ENCODE data around the gene NEDD9.

Gene NEDD9

DNA sequence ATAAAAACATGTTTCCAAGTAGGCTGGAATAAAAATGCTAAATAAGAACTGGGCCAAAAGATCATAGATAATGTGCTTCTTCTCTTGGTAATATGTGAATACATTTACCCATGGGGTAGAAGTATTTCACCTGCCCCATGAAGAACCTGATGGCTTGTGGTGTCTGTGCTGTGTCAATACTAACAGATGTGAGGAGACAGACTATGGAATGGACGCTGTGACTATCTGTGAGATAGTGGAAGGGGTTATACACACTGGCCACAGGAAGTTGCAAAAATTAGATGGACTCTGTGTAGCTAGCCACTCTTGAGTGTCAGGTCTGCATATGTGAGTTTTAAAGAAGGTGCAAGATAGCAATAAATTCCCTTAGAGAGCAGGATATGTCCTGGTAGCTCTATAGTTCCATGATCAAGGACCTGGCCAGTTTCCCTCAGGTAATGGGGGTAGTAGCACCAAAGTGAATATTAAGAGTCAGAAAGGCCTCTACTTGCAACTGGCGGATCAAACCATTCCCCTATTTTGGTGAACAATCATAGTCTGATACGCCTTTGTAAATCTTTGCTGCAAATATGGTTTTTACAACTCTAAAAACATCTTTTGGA is 48.6 kb downstream of the NEDD9 start:
- no peak overlapping the region for H3K4me3 ChIP-seq (ENCODE audit: low read depth, low read length)

- no peak overlapping the region for H3K4me3 ChIP-seq (ENCODE audit: low read depth, low read length)
Measured at GRCh38 chr6:11181478-11182136, 50.9 kb downstream of the NEDD9 start.

DNA sequence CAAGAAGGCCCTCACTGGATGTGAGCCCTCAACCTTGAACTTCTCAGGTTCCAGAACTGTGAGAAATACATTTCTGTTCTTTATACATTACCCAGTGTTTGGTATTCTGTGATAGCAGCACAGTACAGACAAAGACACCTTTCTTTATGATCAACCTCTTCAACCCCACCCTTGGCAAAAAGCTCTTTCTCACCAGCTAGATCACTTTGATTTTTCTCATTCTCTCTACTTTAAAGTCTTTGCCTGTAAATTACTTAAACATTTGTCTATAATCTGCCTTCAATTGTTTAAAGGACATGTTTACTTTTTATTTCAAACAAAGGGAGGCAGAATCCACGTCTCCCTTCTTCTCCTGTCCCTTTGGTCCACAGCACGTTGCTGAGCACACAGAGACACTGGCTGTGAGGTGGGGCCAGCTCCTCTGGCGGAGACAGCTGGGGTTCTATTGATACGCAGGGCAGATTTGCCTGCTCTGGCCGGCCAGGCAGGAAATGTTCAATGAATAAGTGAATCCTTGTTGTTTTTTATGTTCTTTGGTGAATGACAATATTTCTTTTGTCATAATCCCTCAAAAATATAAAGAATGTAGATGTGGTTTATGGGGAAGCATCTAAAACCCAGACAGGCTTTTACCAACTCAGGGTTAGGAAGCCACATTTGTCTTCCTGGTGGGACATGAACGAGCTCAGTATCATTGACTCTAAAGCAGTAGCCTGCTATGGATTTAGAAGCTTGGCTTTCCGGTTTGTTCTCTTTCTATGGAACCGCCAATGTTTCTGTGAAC is 52.9 kb downstream of the NEDD9 start:
- no peak overlapping the region for H3K4me3 ChIP-seq (ENCODE audit: low read depth, low read length)

GRCh38 chr6:11179088-11179418 is 53.4 kb downstream of the NEDD9 start:
- H3K4me3 ChIP-seq (ENCODE audit: low read depth, low read length), result no peak overlapping the region

DNA sequence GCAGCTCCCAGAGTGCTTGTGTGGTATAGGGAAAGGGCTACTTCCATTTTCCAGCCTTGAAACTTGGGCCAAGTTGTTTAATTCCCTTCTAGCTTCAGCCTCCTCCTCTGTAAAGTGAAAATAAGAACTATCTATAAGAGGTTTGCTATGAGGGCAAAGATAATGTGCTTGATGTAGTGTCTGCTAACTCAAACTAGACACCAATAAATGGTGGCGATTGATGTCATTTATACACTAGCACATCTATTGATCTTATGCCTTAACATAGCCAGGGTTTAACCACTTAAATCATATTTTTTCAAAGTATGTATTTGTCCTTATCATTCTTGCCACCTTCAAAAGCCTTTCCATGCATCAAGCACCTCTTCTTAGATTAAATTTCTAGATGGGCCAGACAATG is 55.2 kb downstream of the NEDD9 start:
- H3K4me3 ChIP-seq (ENCODE audit: low read depth, low read length), result no peak overlapping the region

DNA sequence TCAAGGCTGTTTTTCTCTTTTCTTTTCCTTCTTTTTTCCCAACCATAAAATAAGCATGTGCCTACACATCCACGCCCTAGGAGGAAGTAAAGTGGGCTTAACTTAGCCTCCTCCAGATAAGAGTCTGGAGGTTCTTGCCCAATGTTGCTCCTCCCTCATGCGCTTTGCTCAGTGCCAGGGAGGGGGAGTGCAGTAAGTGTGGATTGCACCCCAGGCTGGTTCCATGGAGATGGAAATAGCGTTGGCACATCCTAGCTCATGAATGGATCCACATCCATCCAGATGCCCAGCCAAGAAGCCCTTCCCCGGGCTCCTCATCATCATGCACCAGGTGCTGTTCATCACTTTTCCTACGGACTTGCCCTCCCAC is 58.2 kb downstream of the NEDD9 start:
- H3K4me3 ChIP-seq (ENCODE audit: low read depth, low read length), result no peak overlapping the region

- H3K4me3 ChIP-seq (ENCODE audit: low read depth, low read length), result no peak overlapping the region
Measured at GRCh38 chr6:11172501-11173327, 59.8 kb downstream of the NEDD9 start.

- H3K4me3 ChIP-seq (ENCODE audit: low read depth, low read length), result no peak overlapping the region
Measured at GRCh38 chr6:11171952-11172351, 60.5 kb downstream of the NEDD9 start.

DNA sequence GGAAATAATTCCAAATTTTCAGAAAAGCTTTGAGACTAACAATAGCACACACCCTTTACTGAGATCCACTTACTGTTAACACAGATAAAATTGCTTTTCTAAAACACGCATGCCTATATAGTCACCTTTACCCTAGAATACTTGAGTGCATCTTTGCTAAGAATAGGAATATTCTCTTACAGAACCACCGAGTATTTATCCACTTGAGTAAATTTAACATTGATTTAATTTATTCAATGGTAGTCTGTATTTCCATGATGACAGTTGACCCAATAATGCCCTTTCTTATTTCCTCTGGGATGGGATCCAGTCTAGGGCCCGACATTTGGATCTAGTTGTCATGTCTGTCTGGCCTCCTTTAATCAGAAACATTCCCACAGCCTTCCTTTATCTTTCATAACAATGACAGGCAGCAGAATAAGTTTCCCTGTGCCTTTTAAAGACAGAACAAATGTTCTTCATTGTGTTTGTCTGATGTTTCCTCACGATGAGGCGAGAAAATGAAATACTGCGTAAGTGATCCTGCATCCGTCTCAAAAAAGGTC is 64.3 kb downstream of the NEDD9 start:
- no peak overlapping the region for H3K4me3 ChIP-seq (ENCODE audit: low read depth, low read length)

DNA sequence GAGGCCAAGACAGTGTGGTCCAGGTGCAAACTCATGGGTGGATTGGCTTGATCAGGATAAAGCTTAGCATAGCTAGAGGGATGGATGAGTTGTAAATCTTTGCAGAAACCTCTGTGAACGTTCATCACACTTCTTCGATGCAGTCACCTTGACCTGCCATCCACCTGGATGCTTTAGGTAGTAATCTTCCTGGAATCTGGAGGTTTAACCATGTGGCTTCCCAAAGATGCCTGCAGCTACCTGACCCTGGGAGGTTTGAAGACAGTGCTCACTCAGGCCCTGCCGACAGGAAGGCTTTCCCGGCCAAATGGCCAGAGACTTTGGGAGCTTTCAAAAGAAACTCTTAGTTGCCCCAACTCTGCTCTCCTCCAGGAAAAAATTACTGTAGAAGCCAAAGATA is 65.5 kb downstream of the NEDD9 start:
- H3K4me3 ChIP-seq (ENCODE audit: low read depth, low read length), result no peak overlapping the region

- no peak overlapping the region for H3K4me3 ChIP-seq (ENCODE audit: low read depth, low read length)
Measured at GRCh38 chr6:11164717-11165646, 67.5 kb downstream of the NEDD9 start.

- H3K4me3 ChIP-seq (ENCODE audit: low read depth, low read length), result no peak overlapping the region
Measured at GRCh38 chr6:11163932-11164331, 68.5 kb downstream of the NEDD9 start.

GRCh38 chr6:11162262-11162661 is 70.2 kb downstream of the NEDD9 start:
- no peak overlapping the region for H3K4me3 ChIP-seq (ENCODE audit: low read depth, low read length)

- no peak overlapping the region for H3K4me3 ChIP-seq (ENCODE audit: low read depth, low read length)
Measured at GRCh38 chr6:11161031-11161956, 71.2 kb downstream of the NEDD9 start.

GRCh38 chr6:11160199-11160598 is 72.3 kb downstream of the NEDD9 start:
- no peak overlapping the region for H3K4me3 ChIP-seq (ENCODE audit: low read depth, low read length)

DNA sequence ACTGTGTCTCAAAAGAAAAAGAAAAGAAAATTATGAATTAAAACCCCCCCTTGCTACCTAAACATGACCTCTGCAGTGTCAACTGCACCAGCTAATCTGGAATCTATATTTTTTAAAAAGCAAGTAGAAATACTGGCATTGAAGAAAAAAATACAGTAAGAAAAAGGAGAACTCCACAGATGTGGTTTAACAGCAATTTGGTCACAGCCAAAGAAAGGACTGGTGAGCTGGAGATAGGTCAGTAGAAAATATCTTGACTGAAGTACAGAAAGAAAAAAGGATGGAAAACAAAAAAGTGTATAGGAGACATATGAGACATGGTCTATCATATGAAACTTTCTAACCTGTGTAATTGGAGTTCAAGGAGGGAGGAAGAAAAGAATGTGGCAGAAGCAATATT is 76.9 kb downstream of the NEDD9 start:
- no peak overlapping the region for H3K4me3 ChIP-seq (ENCODE audit: low read depth, low read length)

- no peak overlapping the region for H3K4me3 ChIP-seq (ENCODE audit: low read depth, low read length)
Measured at GRCh38 chr6:11153447-11153846, 79.0 kb downstream of the NEDD9 start.

DNA sequence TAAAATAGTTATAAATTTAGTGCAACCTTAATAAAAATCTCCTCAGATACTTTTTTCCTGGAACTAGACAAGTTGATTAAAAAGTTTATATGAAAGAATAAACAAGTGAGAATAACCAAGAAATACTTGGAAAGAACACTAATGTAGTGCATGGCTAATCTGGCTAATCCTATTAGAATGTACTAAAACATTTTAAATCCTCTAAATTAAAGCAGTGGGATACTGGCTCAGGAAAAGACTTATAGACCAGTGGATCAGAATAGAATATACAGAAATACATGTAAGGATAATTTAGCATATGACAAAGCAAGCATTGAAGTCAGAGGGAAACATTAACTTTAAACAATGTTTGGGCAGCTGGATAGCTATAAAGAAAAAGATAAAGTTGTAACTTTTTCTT is 79.9 kb downstream of the NEDD9 start:
- no peak overlapping the region for H3K4me3 ChIP-seq (ENCODE audit: low read depth, low read length)

DNA sequence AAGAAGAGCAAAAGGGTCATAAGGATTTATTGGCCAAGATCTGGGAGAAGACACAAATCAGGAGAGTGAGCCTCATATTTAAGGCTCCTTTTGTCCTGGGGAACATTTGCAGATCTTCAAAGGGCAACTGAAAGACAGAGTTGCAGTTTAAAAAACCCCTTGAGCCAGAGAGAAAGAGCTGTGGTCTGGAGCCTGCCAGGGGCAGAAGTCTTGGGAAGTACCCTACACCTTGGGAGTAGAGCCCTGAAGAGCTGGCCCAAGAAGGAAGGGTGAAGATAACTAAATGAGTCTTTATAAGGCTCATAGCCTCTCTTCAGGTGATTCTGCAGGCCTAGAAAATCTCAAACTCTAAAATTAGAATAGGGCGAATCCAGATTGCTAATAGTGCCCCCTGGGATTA is 81.0 kb downstream of the NEDD9 start:
- H3K4me3 ChIP-seq (ENCODE audit: low read depth, low read length), result no peak overlapping the region

Measured in iPS-11a (cell line).